ENCODE measurements around the gene PPP2R5C.

Gene PPP2R5C

GRCh38 chr14:101770183-101770582 is 8.7 kb downstream of the PPP2R5C start:
- Mint-ChIP-seq H3K4me3 (no peak overlapping the region), H3K4me1 (peaks cover 40% of the 10 kb centered on the region), H3K36me3 (ENCODE audit: low read depth) (peaks cover 10% of the 10 kb centered on the region), H3K27ac (no peak overlapping the region), H3K9me3 (no peaks in the 10 kb centered on the region), H3K27me3 (ENCODE audit: low read depth, poor library complexity) (peaks cover 10% of the 10 kb centered on the region)
- DNase-seq, result no peak
- TF ChIP-seq CTCF (IDR thresholded peaks at IDR 0.05), result no peak

- no peak overlapping the region for H3K27ac Mint-ChIP-seq
- H3K4me1 Mint-ChIP-seq, result peaks cover 54% of the 10 kb centered on the region
- no peaks in the 10 kb centered on the region for H3K9me3 Mint-ChIP-seq
- no peak overlapping the region for H3K4me3 Mint-ChIP-seq
- no peaks in the 10 kb centered on the region for H3K36me3 Mint-ChIP-seq (ENCODE audit: low read depth)
- TF ChIP-seq CTCF (IDR thresholded peaks at IDR 0.05), result no peak
- DNase-seq, result no peak
- H3K27me3 Mint-ChIP-seq (ENCODE audit: low read depth, poor library complexity), result peaks cover 9% of the 10 kb centered on the region
These were observed 11.3 kb downstream of the PPP2R5C start for GRCh38 chr14:101772770-101773169.

- peak overlapping the region; percentile 21 for H3K4me3 Mint-ChIP-seq
- peaks cover 11% of the 10 kb centered on the region for H3K27me3 Mint-ChIP-seq (ENCODE audit: low read depth, poor library complexity)
- peaks cover 4% of the 10 kb centered on the region for H3K9me3 Mint-ChIP-seq
These were observed 11.9 kb downstream of the PPP2R5C start for GRCh38 chr14:101773378-101773777.

GRCh38 chr14:101774006-101774795 is 12.7 kb downstream of the PPP2R5C start:
- Mint-ChIP-seq H3K4me1 (peaks cover 57% of the 10 kb centered on the region), H3K9me3 (peaks cover 7% of the 10 kb centered on the region), H3K27ac (peak overlapping the region; percentile 18), H3K4me3 (no peak overlapping the region), H3K36me3 (ENCODE audit: low read depth) (peaks cover 7% of the 10 kb centered on the region), H3K27me3 (ENCODE audit: low read depth, poor library complexity) (peaks cover 18% of the 10 kb centered on the region)
- no peak for DNase-seq
- no peak for TF ChIP-seq CTCF (IDR thresholded peaks at IDR 0.05)

More at GRCh38 chr14:101773378-101773777, 11.9 kb downstream of the PPP2R5C start:
- Mint-ChIP-seq H3K27ac (peak overlapping the region; percentile 58), H3K4me1 (peaks cover 54% of the 10 kb centered on the region), H3K36me3 (ENCODE audit: low read depth) (peaks cover 4% of the 10 kb centered on the region)
- TF ChIP-seq CTCF (IDR thresholded peaks at IDR 0.05), result no peak
- no peak for DNase-seq

- H3K4me3 Mint-ChIP-seq, result no peak overlapping the region
- peaks cover 24% of the 10 kb centered on the region for H3K27me3 Mint-ChIP-seq (ENCODE audit: low read depth, poor library complexity)
- peaks cover 63% of the 10 kb centered on the region for H3K4me1 Mint-ChIP-seq
- H3K9me3 Mint-ChIP-seq, result peaks cover 7% of the 10 kb centered on the region
- peak overlapping the region; percentile 18 for H3K27ac Mint-ChIP-seq
- TF ChIP-seq CTCF (IDR thresholded peaks at IDR 0.05), result no peak
- peaks cover 7% of the 10 kb centered on the region for H3K36me3 Mint-ChIP-seq (ENCODE audit: low read depth)
- DNase-seq, result no peak
These were observed 13.3 kb downstream of the PPP2R5C start for GRCh38 chr14:101774814-101775213.

GRCh38 chr14:101775826-101776225 is 14.3 kb downstream of the PPP2R5C start:
- no peak for DNase-seq
- Mint-ChIP-seq H3K4me1 (peaks cover 70% of the 10 kb centered on the region), H3K36me3 (ENCODE audit: low read depth) (peaks cover 7% of the 10 kb centered on the region), H3K9me3 (peaks cover 7% of the 10 kb centered on the region), H3K27me3 (ENCODE audit: low read depth, poor library complexity) (peaks cover 32% of the 10 kb centered on the region), H3K4me3 (no peak overlapping the region), H3K27ac (no peak overlapping the region)
- TF ChIP-seq CTCF (IDR thresholded peaks at IDR 0.05), result no peak
